ENCODE data around the gene ADSL. TPM values are rescaled to one million over a fixed set of nuclear protein-coding genes. Genes with fewer than 3 reads are reported as not detected.
A peak's percentile ranks its signal among the peaks of the same experiment; 100 is the strongest.

ADSL gene
- total RNA-seq, 2 experiments from 2014 or later = 117 to 137 TPM

GRCh38 chr22:40419718-40420117, 73.4 kb downstream of the ADSL start:
- Histone ChIP-seq H2AFZ (ENCODE audit: low read length) (no peak overlapping the region), H3K4me2 (ENCODE audit: low read length) (peak overlapping the region; percentile 93; the same call in 1 of the 2 replicates), H3K27ac (ENCODE audit: low read depth, low read length, poor library complexity, severe bottlenecking) (peak overlapping the region; percentile 98), H3K79me2 (ENCODE audit: insufficient read depth, low read depth, low read length) (no peaks in the 10 kb centered on the region), H3K4me3 (ENCODE audit: low read depth, low read length, poor library complexity, severe bottlenecking) (no peak overlapping the region), H3K9me2 (ENCODE audit: insufficient read depth, low read length) (no peaks in the 10 kb centered on the region), H3K9me3 (ENCODE audit: low read length) (no peaks in the 10 kb centered on the region), H3K4me1 (ENCODE audit: insufficient read depth, low read length, poor library complexity, severe bottlenecking) (peaks cover 67% of the 10 kb centered on the region), H4K20me1 (ENCODE audit: insufficient read depth, low read length) (no peaks in the 10 kb centered on the region), H3K36me3 (ENCODE audit: insufficient read depth, low read length) (peaks cover 86% of the 10 kb centered on the region)
- intact Hi-C loops (cut with micrococcal nuclease; ENCODE audit: unreplicated experiment) = no loop called here
- ChIA-PET POLR2A (interaction anchor here (0.5 to 1.8 kb wide), 4 partner anchors 9 to 45 kb away, joined by 3 to 5 read pairs (median 4); no protein-coding TSS in a partner anchor), CTCF (ENCODE audit: unreplicated experiment) (interaction anchor here (0.6 to 2.4 kb wide), 3 partner anchors 11 to 20 kb away, joined by 3 to 6 read pairs (median 3); no protein-coding TSS in a partner anchor)
- no peak for DNase-seq (ENCODE audit: low spot score)
- TF ChIP-seq EZH2phosphoT487 (IDR thresholded peaks at IDR 0.05; ENCODE audit: borderline replicate concordance, low read depth, low read length) (no peak), CTCF (conservative IDR thresholded peaks at IDR 0.05; ENCODE audit: low read length) (no peak)
- BruUV-seq (replicated peaks) = no TSS peak

- Histone ChIP-seq H3K79me2 (ENCODE audit: insufficient read depth, low read depth, low read length) (no peaks in the 10 kb centered on the region), H3K36me3 (ENCODE audit: insufficient read depth, low read length) (peaks cover 94% of the 10 kb centered on the region), H2AFZ (ENCODE audit: low read length) (no peak overlapping the region), H4K20me1 (ENCODE audit: insufficient read depth, low read length) (no peaks in the 10 kb centered on the region), H3K4me2 (ENCODE audit: low read length) (no peak overlapping the region), H3K9me3 (ENCODE audit: low read length) (no peaks in the 10 kb centered on the region), H3K27ac (ENCODE audit: low read depth, low read length, poor library complexity, severe bottlenecking) (peak overlapping the region; percentile 98), H3K9me2 (ENCODE audit: insufficient read depth, low read length) (no peaks in the 10 kb centered on the region), H3K4me1 (ENCODE audit: insufficient read depth, low read length, poor library complexity, severe bottlenecking) (peaks cover 59% of the 10 kb centered on the region), H3K4me3 (ENCODE audit: low read depth, low read length, poor library complexity, severe bottlenecking) (no peak overlapping the region)
- no TSS peak for BruUV-seq (replicated peaks)
- ChIA-PET CTCF (ENCODE audit: unreplicated experiment) (interaction anchor here (0.6 kb wide), 1 partner anchor 10 kb away, joined by 3 read pairs; no protein-coding TSS in a partner anchor), POLR2A (interaction anchor here (0.6 kb wide), 1 partner anchor 16 kb away, joined by 3 read pairs; no protein-coding TSS in a partner anchor)
- intact Hi-C loops (cut with micrococcal nuclease; ENCODE audit: unreplicated experiment) = no loop called here
- TF ChIP-seq CTCF (conservative IDR thresholded peaks at IDR 0.05; ENCODE audit: low read length) = no peak
- no peak for TF ChIP-seq EZH2phosphoT487 (IDR thresholded peaks at IDR 0.05; ENCODE audit: borderline replicate concordance, low read depth, low read length)
- no peak for DNase-seq (ENCODE audit: low spot score)
Observed at GRCh38 chr22:40420341-40421081, 74.2 kb downstream of the ADSL start.

- BruUV-seq (replicated peaks) = no TSS peak
- ChIA-PET CTCF (ENCODE audit: unreplicated experiment) (interaction anchor here (0.6 kb wide), 1 partner anchor 10 kb away, joined by 3 read pairs; no protein-coding TSS in a partner anchor), POLR2A (interaction anchor here (0.6 kb wide), 1 partner anchor 15 kb away, joined by 3 read pairs; no protein-coding TSS in a partner anchor)
- Histone ChIP-seq H3K36me3 (ENCODE audit: insufficient read depth, low read length) (peaks cover 96% of the 10 kb centered on the region), H3K9me3 (ENCODE audit: low read length) (no peaks in the 10 kb centered on the region), H3K4me3 (ENCODE audit: low read depth, low read length, poor library complexity, severe bottlenecking) (no peak overlapping the region), H3K27ac (ENCODE audit: low read depth, low read length, poor library complexity, severe bottlenecking) (peak overlapping the region; percentile 7), H3K4me2 (ENCODE audit: low read length) (no peak overlapping the region), H3K4me1 (ENCODE audit: insufficient read depth, low read length, poor library complexity, severe bottlenecking) (peaks cover 54% of the 10 kb centered on the region), H3K79me2 (ENCODE audit: insufficient read depth, low read depth, low read length) (no peaks in the 10 kb centered on the region), H4K20me1 (ENCODE audit: insufficient read depth, low read length) (no peaks in the 10 kb centered on the region), H3K9me2 (ENCODE audit: insufficient read depth, low read length) (no peaks in the 10 kb centered on the region), H2AFZ (ENCODE audit: low read length) (no peak overlapping the region)
- intact Hi-C loops (cut with micrococcal nuclease; ENCODE audit: unreplicated experiment) = no loop called here
- no peak for DNase-seq (ENCODE audit: low spot score)
- no peak for TF ChIP-seq EZH2phosphoT487 (IDR thresholded peaks at IDR 0.05; ENCODE audit: borderline replicate concordance, low read depth, low read length)
- no peak for TF ChIP-seq CTCF (conservative IDR thresholded peaks at IDR 0.05; ENCODE audit: low read length)
Observed at GRCh38 chr22:40421082-40421350, 74.7 kb downstream of the ADSL start.
